ENCODE data around the gene MCUB. TPM values are rescaled to one million over a fixed set of nuclear protein-coding genes. Genes with fewer than 3 reads are reported as not detected.
A peak's percentile ranks its signal among the peaks of the same experiment; 100 is the strongest.
"Not testable (repeated sequence)": the region's sequence is repeated elsewhere in the genome, so short reads cannot be mapped to it uniquely, and the experiment has no call there.

MCUB gene, protein sequence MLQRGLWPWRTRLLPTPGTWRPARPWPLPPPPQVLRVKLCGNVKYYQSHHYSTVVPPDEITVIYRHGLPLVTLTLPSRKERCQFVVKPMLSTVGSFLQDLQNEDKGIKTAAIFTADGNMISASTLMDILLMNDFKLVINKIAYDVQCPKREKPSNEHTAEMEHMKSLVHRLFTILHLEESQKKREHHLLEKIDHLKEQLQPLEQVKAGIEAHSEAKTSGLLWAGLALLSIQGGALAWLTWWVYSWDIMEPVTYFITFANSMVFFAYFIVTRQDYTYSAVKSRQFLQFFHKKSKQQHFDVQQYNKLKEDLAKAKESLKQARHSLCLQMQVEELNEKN
- 10 to 100 TPM; 62.3 to 65.3 TPM for total RNA-seq

DNA sequence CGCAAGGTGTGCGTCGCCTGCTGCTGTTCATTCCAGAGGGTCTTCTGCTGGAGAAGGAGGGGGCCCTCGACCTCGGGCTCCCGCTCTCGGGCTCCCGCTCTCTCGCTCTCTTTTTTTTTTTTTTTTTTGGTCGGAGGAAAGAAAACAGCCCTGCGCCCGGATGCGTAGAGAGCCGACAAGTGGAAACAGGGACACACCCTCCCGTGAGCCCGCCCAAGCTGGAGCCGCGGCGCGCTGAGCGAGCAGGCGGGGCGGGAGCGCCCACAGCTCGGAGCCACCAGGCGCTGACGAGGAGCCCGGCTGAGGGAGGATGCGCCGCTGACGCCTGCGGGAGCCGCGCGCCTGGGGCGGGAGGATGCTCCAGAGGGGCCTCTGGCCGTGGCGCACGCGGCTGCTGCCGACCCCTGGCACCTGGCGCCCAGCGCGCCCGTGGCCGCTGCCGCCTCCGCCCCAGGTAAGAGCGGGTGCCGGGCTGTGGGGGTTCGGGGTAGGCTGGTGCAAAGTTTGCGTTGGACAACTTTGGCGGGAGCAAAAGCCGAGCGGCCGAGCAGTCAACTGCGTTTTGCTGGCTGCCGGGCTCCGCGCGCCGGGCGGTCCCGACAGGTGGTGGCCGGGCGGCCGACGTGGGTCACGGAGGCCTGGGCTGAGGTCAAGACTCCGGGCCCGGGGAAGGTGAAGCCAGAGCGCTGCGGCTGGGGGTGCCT, at the start of gene MCUB:
MCUB (plus strand) TSS at position 264 of the 704 bp plus-strand sequence; CDS start at position 356, 92 bp downstream.
- Mint-ChIP-seq H3K27ac (peak within 1 kb of the TSS; percentile 97), H3K4me1 (ENCODE audit: low read depth) (peaks cover 48% of the 10 kb centered on the region), H3K36me3 (ENCODE audit: low read depth) (peaks cover 24% of the 10 kb centered on the region), H3K4me3 (peak within 1 kb of the TSS; percentile 85), H3K27me3 (no peaks in the 10 kb centered on the region), H3K9me3 (peaks cover 4% of the 10 kb centered on the region)
- ChIA-PET POLR2A (interaction anchor here (0.6 to 4.0 kb wide), 18 partner anchors 10 to 530 kb away, joined by 3 to 20 read pairs (median 4); partner anchors contain the start of genes CASP6 and SEC24B), CTCF (interaction anchor here (1.1 to 1.7 kb wide), 3 partner anchors 88 to 143 kb away, joined by 4 to 7 read pairs (median 7); partner anchors contain the start of genes CASP6 and SEC24B)
- ATAC-seq = peak; percentile 90
- DNase-seq = peak; percentile 95
- intact Hi-C loops (cut with micrococcal nuclease) = loop anchor here (5.0 kb wide), 2 partner anchors 87 to 142 kb away; partner anchors contain the start of gene CASP6
- TF ChIP-seq, protein P1, sequence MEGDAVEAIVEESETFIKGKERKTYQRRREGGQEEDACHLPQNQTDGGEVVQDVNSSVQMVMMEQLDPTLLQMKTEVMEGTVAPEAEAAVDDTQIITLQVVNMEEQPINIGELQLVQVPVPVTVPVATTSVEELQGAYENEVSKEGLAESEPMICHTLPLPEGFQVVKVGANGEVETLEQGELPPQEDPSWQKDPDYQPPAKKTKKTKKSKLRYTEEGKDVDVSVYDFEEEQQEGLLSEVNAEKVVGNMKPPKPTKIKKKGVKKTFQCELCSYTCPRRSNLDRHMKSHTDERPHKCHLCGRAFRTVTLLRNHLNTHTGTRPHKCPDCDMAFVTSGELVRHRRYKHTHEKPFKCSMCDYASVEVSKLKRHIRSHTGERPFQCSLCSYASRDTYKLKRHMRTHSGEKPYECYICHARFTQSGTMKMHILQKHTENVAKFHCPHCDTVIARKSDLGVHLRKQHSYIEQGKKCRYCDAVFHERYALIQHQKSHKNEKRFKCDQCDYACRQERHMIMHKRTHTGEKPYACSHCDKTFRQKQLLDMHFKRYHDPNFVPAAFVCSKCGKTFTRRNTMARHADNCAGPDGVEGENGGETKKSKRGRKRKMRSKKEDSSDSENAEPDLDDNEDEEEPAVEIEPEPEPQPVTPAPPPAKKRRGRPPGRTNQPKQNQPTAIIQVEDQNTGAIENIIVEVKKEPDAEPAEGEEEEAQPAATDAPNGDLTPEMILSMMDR (IDR thresholded peaks at IDR 0.05) = no peak

DNA sequence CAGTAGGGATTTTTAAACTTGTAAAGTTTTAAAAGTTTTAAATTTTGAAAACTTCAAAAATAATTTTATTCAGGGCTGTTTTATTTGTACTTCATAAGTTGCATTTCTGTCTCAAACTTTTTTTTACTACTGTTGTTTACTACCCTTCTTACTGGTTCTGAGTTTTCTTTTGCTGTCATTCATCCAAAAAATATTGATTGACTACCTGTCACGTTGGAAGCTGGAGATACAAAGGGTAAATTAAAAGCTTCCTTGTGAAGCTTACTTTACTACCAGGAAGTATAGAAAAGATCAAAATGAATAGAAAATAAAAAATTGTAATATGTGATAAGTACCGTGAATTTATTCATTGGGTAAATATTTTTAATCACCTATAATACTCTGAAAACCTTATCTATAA, 49.4 kb upstream of the MCUB start:
- Mint-ChIP-seq H3K9me3 (no peaks in the 10 kb centered on the region), H3K4me1 (ENCODE audit: low read depth) (no peaks in the 10 kb centered on the region), H3K4me3 (no peak overlapping the region), H3K27ac (no peak overlapping the region), H3K36me3 (ENCODE audit: low read depth) (peaks cover 36% of the 10 kb centered on the region), H3K27me3 (no peaks in the 10 kb centered on the region)
- ChIA-PET POLR2A (no interaction called here), CTCF (interaction anchor here (0.8 kb wide), 1 partner anchor 12 kb away, joined by 3 read pairs; no protein-coding TSS in a partner anchor)
- intact Hi-C loops (cut with micrococcal nuclease) = no loop called here
- DNase-seq (no peak), ATAC-seq (no peak)
- TF ChIP-seq, protein P1 (IDR thresholded peaks at IDR 0.05) = no peak

DNA sequence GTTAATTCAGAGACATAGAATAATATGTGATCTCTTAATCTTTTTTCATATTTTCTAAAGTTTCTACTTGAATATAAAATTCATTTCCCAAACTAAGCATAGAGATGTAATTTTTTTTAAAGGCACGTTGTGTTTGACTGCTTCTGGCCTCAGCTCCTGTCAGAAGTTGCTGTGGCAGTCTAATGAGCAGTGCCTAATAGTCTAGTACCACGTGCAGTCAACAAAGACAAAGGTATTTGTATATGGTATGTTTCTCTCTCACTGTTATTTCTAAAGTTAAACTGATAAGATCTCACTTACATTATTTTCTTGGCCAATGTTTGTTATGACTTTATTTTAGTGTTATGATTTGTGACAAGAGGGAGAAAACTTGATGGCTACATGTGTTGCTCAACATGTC, 48.6 kb upstream of the MCUB start:
- TF ChIP-seq, protein P1 (IDR thresholded peaks at IDR 0.05) = no peak
- ATAC-seq (no peak), DNase-seq (no peak)
- peaks cover 32% of the 10 kb centered on the region for H3K36me3 Mint-ChIP-seq (ENCODE audit: low read depth)
- intact Hi-C loops (cut with micrococcal nuclease) = no loop called here
- no peaks in the 10 kb centered on the region for H3K9me3 Mint-ChIP-seq
- H3K4me1 Mint-ChIP-seq (ENCODE audit: low read depth) = no peaks in the 10 kb centered on the region
- H3K27ac Mint-ChIP-seq = no peak overlapping the region
- no peaks in the 10 kb centered on the region for H3K27me3 Mint-ChIP-seq
- POLR2A ChIA-PET = no interaction called here
- no peak overlapping the region for H3K4me3 Mint-ChIP-seq
- CTCF ChIA-PET = no interaction called here

DNA sequence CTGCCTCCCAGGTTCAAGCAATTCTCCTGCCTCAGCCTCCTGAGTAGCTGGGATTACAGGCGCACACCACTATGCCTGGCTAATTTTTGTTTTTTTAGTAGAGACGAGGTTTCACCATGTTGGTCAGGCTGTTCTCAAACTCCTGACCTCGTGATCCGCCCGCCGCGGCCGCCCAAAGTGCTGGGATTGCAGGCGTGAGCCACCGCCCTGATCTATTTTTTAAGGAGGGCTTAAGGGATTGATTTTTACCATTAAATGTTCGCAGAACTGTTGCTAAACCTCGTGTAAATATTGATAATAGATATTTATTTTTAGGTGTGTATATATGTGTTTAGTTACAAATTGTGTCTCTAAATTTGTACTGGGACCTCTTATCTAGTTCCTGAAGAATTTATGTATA, 46.7 kb upstream of the MCUB start:
- peaks cover 39% of the 10 kb centered on the region for H3K36me3 Mint-ChIP-seq (ENCODE audit: low read depth)
- ATAC-seq; H3K4me3 Mint-ChIP-seq; H3K27me3 Mint-ChIP-seq; H3K9me3 Mint-ChIP-seq; H3K27ac Mint-ChIP-seq; intact Hi-C loops (cut with micrococcal nuclease); DNase-seq; CTCF ChIA-PET; H3K4me1 Mint-ChIP-seq (ENCODE audit: low read depth); POLR2A ChIA-PET: not testable (repeated sequence)

DNA sequence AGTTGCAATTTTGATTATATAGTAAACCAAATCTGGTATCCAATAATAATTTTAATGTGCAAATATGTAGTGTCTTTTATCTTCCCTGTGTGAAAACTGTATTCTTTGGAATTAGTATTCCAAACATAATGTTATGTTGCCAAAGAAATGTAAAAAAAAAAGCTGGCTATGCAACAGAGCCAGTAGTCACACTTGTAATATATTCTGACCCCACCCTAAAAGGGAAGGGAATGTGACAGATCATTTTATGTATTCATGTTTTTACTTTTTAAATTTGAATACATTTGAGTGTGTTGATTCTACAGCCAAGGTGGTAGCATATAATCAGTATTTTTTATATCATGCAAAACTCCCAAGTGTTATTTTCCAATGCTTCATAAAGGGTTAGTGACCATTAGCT, 27.9 kb upstream of the MCUB start:
- ChIA-PET CTCF (interaction anchor here (0.8 to 1.5 kb wide), 3 partner anchors 8 to 99 kb away, joined by 3 to 5 read pairs (median 3); partner anchors contain the start of gene SEC24B), POLR2A (no interaction called here)
- no peaks in the 10 kb centered on the region for H3K9me3 Mint-ChIP-seq
- H3K4me3 Mint-ChIP-seq = no peak overlapping the region
- no peak overlapping the region for H3K27ac Mint-ChIP-seq
- DNase-seq = no peak
- TF ChIP-seq, protein P1 (IDR thresholded peaks at IDR 0.05) = no peak
- H3K4me1 Mint-ChIP-seq (ENCODE audit: low read depth) = no peaks in the 10 kb centered on the region
- peaks cover 36% of the 10 kb centered on the region for H3K36me3 Mint-ChIP-seq (ENCODE audit: low read depth)
- no peak for ATAC-seq
- intact Hi-C loops (cut with micrococcal nuclease) = no loop called here
- H3K27me3 Mint-ChIP-seq = no peaks in the 10 kb centered on the region
